ENCODE data around the gene RNF113B.

DNA sequence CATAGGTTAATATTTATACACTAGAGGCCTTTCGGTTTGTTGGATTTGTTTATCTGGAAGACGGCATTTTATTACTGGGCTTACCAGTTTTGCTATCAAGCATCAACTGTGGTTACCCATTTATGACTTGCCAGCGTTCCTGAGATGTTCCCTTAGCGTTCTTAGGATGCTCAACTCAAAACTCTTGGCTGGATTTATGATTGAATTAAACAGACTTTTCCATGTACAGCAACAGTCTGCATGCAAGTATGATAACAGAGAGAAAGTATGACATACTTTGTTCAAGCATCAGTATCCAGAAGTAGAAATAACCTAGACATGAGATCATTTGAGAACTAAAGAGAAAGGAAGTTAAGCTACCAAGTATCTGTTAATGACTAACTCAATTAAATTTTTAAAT lies 29.9 kb upstream of the RNF113B start:
- TF ChIP-seq, protein P1, sequence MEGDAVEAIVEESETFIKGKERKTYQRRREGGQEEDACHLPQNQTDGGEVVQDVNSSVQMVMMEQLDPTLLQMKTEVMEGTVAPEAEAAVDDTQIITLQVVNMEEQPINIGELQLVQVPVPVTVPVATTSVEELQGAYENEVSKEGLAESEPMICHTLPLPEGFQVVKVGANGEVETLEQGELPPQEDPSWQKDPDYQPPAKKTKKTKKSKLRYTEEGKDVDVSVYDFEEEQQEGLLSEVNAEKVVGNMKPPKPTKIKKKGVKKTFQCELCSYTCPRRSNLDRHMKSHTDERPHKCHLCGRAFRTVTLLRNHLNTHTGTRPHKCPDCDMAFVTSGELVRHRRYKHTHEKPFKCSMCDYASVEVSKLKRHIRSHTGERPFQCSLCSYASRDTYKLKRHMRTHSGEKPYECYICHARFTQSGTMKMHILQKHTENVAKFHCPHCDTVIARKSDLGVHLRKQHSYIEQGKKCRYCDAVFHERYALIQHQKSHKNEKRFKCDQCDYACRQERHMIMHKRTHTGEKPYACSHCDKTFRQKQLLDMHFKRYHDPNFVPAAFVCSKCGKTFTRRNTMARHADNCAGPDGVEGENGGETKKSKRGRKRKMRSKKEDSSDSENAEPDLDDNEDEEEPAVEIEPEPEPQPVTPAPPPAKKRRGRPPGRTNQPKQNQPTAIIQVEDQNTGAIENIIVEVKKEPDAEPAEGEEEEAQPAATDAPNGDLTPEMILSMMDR (conservative IDR thresholded peaks at IDR 0.05) = no peak
- no peak for TF ChIP-seq EZH2 (IDR thresholded peaks at IDR 0.05; ENCODE audit: low read depth)

All from PC-9 (cell line).